K562 (cell line): ENCODE measurements around the gene GON4L. TPM values are rescaled to one million over a fixed set of nuclear protein-coding genes. Genes with fewer than 3 reads are reported as not detected.

Source experiments
- ATAC-seq: fragments of 200-7000 bp; cut with Tn5 transposase; 3 replicates; pipeline ENCODE4 v1.9.1; 2020; ENCODE audit warnings: moderate library complexity
- BruUV-seq: library from RNA; stranded (reverse); fragments of 400-500 nt; replicated peaks from 2 replicates; lab custom pipeline; 2021; lab: Mats Ljungman, UMichigan
- CTCF ChIA-PET: fragments of 300-600 bp; formaldehyde crosslinking; extraction: SDS; loops from one replicate; lab custom pipeline; 2021; ENCODE audit warnings: low intra/inter-chr PET ratio; lab: Yijun Ruan, JAX
- POLR2A ChIA-PET: fragments of 300-600, 350-650 bp; sonication (Branson Sonifier 250); formaldehyde crosslinking; extraction: SDS; loops from one replicate; lab custom pipeline; 2021; ENCODE audit warnings: antibody characterized with exemption, inconsistent platforms; lab: Yijun Ruan, JAX
- DNase-seq, 4 experiments: peaks; one replicate each; pipeline versions ENCODE4 v3.0.0 to v3.0.0-alpha.2; 2011 to 2018; ENCODE audit warnings: low spot score in 3 of 4, mixed read lengths in 3 of 4; ENCODE audit errors: extremely low read depth in 1 of 4
- FAIRE-seq: peaks from 2 replicates; lab custom pipeline; 2011; peaks lifted over from hg19 to GRCh38; lab: Jason Lieb, UNC
- H2AFZ ChIP-seq: 2 replicates; pipeline ENCODE4 v1.6.0; 2011; ENCODE audit warnings: low read depth, low read length, control low read depth, inconsistent platforms
- H3K27ac ChIP-seq: fragments of 200-600 bp; 3 replicates; pipeline ENCODE4 v1.8.0; 2011; ENCODE audit warnings: low read depth, mild to moderate bottlenecking, control low read depth, inconsistent platforms, low read length, moderate library complexity, mixed read lengths; ENCODE audit errors: extremely low read depth
- H3K27me3 ChIP-seq, 2 experiments: fragments of 300-600 bp in 1 of 2; 2 replicates in 1 of 2; 3 replicates in 1 of 2; pipeline versions ENCODE4 v1.6.0 to v1.8.0; 2011; ENCODE audit warnings: inconsistent platforms in 2 of 2, low read length in 2 of 2, mild to moderate bottlenecking in 1 of 2, mixed read lengths in 1 of 2, moderate library complexity in 1 of 2; ENCODE audit not compliant: control insufficient read depth in 2 of 2, insufficient read depth in 2 of 2
- H3K36me3 ChIP-seq: fragments of 300-600 bp; 3 replicates; pipeline ENCODE4 v1.8.0; 2011; ENCODE audit warnings: mild to moderate bottlenecking, low read length, inconsistent platforms; ENCODE audit not compliant: control insufficient read depth, insufficient read depth
- H3K4me1 ChIP-seq, 2 experiments: fragments of 200-600 bp in 1 of 2; replicated peaks in 1 of 2; 2 replicates in 1 of 2; 3 replicates in 1 of 2; pipeline versions ENCODE4 v1.5.1 to v1.8.0; 2011; ENCODE audit warnings: inconsistent platforms in 2 of 2, low read length in 2 of 2, mild to moderate bottlenecking in 1 of 2, mixed read lengths in 1 of 2, moderate library complexity in 1 of 2; ENCODE audit not compliant: control insufficient read depth in 2 of 2, insufficient read depth in 2 of 2
- H3K4me2 ChIP-seq: 2 replicates; pipeline ENCODE4 v1.6.1; 2011; ENCODE audit warnings: low read length, control low read depth, inconsistent platforms, mixed read lengths; ENCODE audit not compliant: insufficient read depth
- H3K4me3 ChIP-seq: fragments of 200-600 bp; sonication (generic), shearing (Covaris generic); 2 replicates; pipeline ENCODE4 v1.5.1; 2016; ENCODE audit warnings: control low read depth, inconsistent platforms
- H3K79me2 ChIP-seq: fragments of 200-600 bp; 3 replicates; pipeline ENCODE4 v1.8.0; 2011; ENCODE audit warnings: low read length, inconsistent platforms; ENCODE audit not compliant: control insufficient read depth, insufficient read depth
- H3K9ac ChIP-seq, 2 experiments: 2 replicates each; pipeline versions ENCODE4 v1.6.0 to v1.6.1; 2011; ENCODE audit warnings: low read depth in 2 of 2, low read length in 2 of 2, control low read depth in 1 of 2, inconsistent platforms in 1 of 2, mild to moderate bottlenecking in 1 of 2, mixed read lengths in 1 of 2; ENCODE audit not compliant: insufficient read depth in 1 of 2
- H3K9me1 ChIP-seq: one replicate; pipeline ENCODE4 v1.6.0; 2011; ENCODE audit warnings: inconsistent platforms, mild to moderate bottlenecking, low read length, moderate library complexity; ENCODE audit not compliant: control insufficient read depth, insufficient read depth
- H3K9me3 ChIP-seq: replicated peaks from 2 replicates; pipeline ENCODE4 v1.5.1; 2011; ENCODE audit warnings: low read depth, low read length, inconsistent platforms; ENCODE audit not compliant: control insufficient read depth, insufficient read depth
- H4K20me1 ChIP-seq: replicated peaks from 2 replicates; pipeline ENCODE4 v1.6.1; 2011; ENCODE audit warnings: low read length, inconsistent platforms, mixed read lengths; ENCODE audit not compliant: control insufficient read depth, insufficient read depth
- SMARCA5 ChIP-seq: fragments of 450-650 bp; IDR thresholded peaks from 2 replicates; pipeline ENCODE4 v1.6.1; 2016
- ZNF764 ChIP-seq: fragments of 250-450 bp; sonication (Bioruptor Pico); IDR thresholded peaks from 2 replicates; pipeline ENCODE4 v1.4.0; 2020; ENCODE audit warnings: low read depth, mild to moderate bottlenecking, moderate library complexity
- WGBS: fragments of 100-300 bp; shearing (Covaris generic); methylation state at CpG from one replicate; pipeline ENCODE4 v1.1.6; 2016; ENCODE audit warnings: low coverage, mixed read lengths; ENCODE audit not compliant: insufficient coverage; ENCODE audit errors: missing lambda C conversion rate; 5-methylcytosine and 5-hydroxymethylcytosine counted together
- in situ Hi-C: fragments of 300-500 bp; cut with MboI; formaldehyde crosslinking; loops from 4 replicates; pipeline ENCODE4 v1.15.0; 2018; ENCODE audit warnings: inconsistent platforms, mixed read lengths
- intact Hi-C: fragments of 100-400 bp; cut with micrococcal nuclease; formaldehyde crosslinking; loops from 2 replicates; pipeline ENCODE4 v1.14.2; 2022
- polyA plus RNA-seq, 8 experiments: library from polyadenylated mRNA; depleted of rRNA in 4 of 8; stranded (reverse) in 5 of 8; unstranded in 3 of 8; fragments of >200 nt; fragmentation: Nextera tagmentation in 2 of 8; fragmentation: Illumina TruSeq in 1 of 8; extraction: Ambion mirVana in 2 of 8; extraction: Trizol in 1 of 8; gene quantifications; 2 replicates each; pipeline versions ENCODE4 v1.2.1 to v1.2.3, GENCODE V29; 2011 to 2014; ENCODE audit warnings: inconsistent platforms in 1 of 8, missing spikeins in 1 of 8
- total RNA-seq, 7 experiments: library from RNA; depleted of rRNA in 6 of 7; stranded (reverse); fragments of >200 nt in 6 of 7; fragmentation: Illumina TruSeq in 2 of 7; extraction: Trizol in 2 of 7; gene quantifications; 2 replicates each; pipeline versions ENCODE4 v1.2.1 to v1.2.3, GENCODE V29; 2011 to 2021; ENCODE audit warnings: low replicate concordance in 1 of 7
- TF ChIP-seq, protein P1 (sequence below): sonication (generic); formaldehyde crosslinking; IDR thresholded peaks from 2 replicates; pipeline ENCODE4 v1.8.0; 2023; ENCODE audit warnings: mild to moderate bottlenecking, missing genetic modification reagents
- TF ChIP-seq, protein P2 (sequence below): fragments of 200-800 bp; sonication (Bioruptor generic); IDR thresholded peaks from 2 replicates; pipeline ENCODE4 v1.6.1; 2016; ENCODE audit warnings: missing genetic modification characterization, missing compliant biosample characterization
- TF ChIP-seq, protein P3 (sequence below), 2 experiments: fragments of 450-650 bp in 1 of 2; IDR thresholded peaks; 2 replicates each; pipeline ENCODE4 v1.6.1; 2011 to 2017; ENCODE audit warnings: low read depth in 2 of 2, antibody characterized with exemption in 1 of 2, borderline replicate concordance in 1 of 2, low read length in 1 of 2, mild to moderate bottlenecking in 1 of 2, mixed read lengths in 1 of 2; ENCODE audit not compliant: control insufficient read depth in 1 of 2

GON4L gene
- total and polyA plus RNA-seq, 9 of the 15 experiments (the other 6 are each of a cell fraction or from before 2014, with no cell fraction given): 20.2 to 47.4 (median 33.6) TPM

DNA sequence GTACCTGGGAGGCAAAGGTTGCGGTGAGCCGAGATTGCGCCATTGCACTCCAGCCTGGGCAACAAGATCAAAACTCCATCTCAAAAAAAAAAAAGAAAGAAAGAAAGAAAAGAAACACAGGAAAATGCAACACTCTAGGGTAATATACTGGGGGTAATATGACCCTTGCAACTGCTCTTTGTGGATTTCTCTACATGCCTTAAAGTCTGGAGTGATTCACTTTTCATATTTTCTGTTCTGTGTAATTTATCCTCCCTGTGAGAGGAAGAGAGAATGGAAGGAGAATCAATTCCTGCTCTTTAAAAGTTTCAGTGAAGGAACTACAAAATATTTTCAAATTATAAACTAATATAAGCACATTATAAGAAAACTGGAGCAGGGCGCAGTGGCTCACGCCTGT lies 31.5 kb upstream of the GON4L start:
- WGBS: 88% methylated on average over 2 of the region's 5 CpGs
- intact Hi-C loops (no loop called here), in situ Hi-C loops (no loop called here)
- POLR2A ChIA-PET: no interaction called here
- Histone ChIP-seq H3K4me2 (no peak overlapping the region), H3K9me3 (no peaks in the 10 kb centered on the region), H3K27me3 (no peaks in the 10 kb centered on the region), H3K4me1 (peaks cover 4 to 17% of the 10 kb centered on the region in 2 experiments; a peak in 4 of 5 replicates), H4K20me1 (no peaks in the 10 kb centered on the region), H3K27ac (no peak overlapping the region), H3K9ac (no peak overlapping the region), H3K36me3 (no peaks in the 10 kb centered on the region), H2AFZ (no peak overlapping the region), H3K4me3 (no peak overlapping the region), H3K79me2 (no peaks in the 10 kb centered on the region), H3K9me1 (no peaks in the 10 kb centered on the region)
- FAIRE-seq: no peak
- no peak for DNase-seq
- ATAC-seq: no peak
- no TSS peak for BruUV-seq
- TF ChIP-seq, protein P1, sequence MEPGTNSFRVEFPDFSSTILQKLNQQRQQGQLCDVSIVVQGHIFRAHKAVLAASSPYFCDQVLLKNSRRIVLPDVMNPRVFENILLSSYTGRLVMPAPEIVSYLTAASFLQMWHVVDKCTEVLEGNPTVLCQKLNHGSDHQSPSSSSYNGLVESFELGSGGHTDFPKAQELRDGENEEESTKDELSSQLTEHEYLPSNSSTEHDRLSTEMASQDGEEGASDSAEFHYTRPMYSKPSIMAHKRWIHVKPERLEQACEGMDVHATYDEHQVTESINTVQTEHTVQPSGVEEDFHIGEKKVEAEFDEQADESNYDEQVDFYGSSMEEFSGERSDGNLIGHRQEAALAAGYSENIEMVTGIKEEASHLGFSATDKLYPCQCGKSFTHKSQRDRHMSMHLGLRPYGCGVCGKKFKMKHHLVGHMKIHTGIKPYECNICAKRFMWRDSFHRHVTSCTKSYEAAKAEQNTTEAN (CRISPR knock-in tag): no peak
- TF ChIP-seq, protein P2, sequence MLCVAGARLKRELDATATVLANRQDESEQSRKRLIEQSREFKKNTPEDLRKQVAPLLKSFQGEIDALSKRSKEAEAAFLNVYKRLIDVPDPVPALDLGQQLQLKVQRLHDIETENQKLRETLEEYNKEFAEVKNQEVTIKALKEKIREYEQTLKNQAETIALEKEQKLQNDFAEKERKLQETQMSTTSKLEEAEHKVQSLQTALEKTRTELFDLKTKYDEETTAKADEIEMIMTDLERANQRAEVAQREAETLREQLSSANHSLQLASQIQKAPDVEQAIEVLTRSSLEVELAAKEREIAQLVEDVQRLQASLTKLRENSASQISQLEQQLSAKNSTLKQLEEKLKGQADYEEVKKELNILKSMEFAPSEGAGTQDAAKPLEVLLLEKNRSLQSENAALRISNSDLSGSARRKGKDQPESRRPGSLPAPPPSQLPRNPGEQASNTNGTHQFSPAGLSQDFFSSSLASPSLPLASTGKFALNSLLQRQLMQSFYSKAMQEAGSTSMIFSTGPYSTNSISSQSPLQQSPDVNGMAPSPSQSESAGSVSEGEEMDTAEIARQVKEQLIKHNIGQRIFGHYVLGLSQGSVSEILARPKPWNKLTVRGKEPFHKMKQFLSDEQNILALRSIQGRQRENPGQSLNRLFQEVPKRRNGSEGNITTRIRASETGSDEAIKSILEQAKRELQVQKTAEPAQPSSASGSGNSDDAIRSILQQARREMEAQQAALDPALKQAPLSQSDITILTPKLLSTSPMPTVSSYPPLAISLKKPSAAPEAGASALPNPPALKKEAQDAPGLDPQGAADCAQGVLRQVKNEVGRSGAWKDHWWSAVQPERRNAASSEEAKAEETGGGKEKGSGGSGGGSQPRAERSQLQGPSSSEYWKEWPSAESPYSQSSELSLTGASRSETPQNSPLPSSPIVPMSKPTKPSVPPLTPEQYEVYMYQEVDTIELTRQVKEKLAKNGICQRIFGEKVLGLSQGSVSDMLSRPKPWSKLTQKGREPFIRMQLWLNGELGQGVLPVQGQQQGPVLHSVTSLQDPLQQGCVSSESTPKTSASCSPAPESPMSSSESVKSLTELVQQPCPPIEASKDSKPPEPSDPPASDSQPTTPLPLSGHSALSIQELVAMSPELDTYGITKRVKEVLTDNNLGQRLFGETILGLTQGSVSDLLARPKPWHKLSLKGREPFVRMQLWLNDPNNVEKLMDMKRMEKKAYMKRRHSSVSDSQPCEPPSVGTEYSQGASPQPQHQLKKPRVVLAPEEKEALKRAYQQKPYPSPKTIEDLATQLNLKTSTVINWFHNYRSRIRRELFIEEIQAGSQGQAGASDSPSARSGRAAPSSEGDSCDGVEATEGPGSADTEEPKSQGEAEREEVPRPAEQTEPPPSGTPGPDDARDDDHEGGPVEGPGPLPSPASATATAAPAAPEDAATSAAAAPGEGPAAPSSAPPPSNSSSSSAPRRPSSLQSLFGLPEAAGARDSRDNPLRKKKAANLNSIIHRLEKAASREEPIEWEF (CRISPR knock-in tag): no peak
- TF ChIP-seq, protein P3, sequence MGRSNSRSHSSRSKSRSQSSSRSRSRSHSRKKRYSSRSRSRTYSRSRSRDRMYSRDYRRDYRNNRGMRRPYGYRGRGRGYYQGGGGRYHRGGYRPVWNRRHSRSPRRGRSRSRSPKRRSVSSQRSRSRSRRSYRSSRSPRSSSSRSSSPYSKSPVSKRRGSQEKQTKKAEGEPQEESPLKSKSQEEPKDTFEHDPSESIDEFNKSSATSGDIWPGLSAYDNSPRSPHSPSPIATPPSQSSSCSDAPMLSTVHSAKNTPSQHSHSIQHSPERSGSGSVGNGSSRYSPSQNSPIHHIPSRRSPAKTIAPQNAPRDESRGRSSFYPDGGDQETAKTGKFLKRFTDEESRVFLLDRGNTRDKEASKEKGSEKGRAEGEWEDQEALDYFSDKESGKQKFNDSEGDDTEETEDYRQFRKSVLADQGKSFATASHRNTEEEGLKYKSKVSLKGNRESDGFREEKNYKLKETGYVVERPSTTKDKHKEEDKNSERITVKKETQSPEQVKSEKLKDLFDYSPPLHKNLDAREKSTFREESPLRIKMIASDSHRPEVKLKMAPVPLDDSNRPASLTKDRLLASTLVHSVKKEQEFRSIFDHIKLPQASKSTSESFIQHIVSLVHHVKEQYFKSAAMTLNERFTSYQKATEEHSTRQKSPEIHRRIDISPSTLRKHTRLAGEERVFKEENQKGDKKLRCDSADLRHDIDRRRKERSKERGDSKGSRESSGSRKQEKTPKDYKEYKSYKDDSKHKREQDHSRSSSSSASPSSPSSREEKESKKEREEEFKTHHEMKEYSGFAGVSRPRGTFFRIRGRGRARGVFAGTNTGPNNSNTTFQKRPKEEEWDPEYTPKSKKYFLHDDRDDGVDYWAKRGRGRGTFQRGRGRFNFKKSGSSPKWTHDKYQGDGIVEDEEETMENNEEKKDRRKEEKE (IDR thresholded peaks at IDR 0.05; ENCODE audit: borderline replicate concordance in 1 of 2, control insufficient read depth in 1 of 2, low read depth in 2 of 2, low read length in 1 of 2): no peak
- TF ChIP-seq ZNF764 (CRISPR knock-in tag) (no peak), SMARCA5 (no peak)
- CTCF ChIA-PET: no interaction called here
